Activated B cell treated with CpG ODN at 0.5 μM for 24 hours (primary cell): ENCODE measurements around the gene TMEM115. TPM values are rescaled to one million over a fixed set of nuclear protein-coding genes. Genes with fewer than 3 reads are reported as not detected.

ENCODE experiments used
- ATAC-seq: fragments of 200-7000 bp; cut with Tn5 transposase; one replicate; pipeline ENCODE4 v1.10.0; 2021; ENCODE audit warnings: low read depth, mild to moderate bottlenecking, moderate library complexity
- CTCF ChIA-PET: fragments of 350-600 bp; sonication (Branson Sonifier 250); formaldehyde crosslinking; loops from one replicate; lab custom pipeline; 2021; ENCODE audit warnings: antibody characterized with exemption; lab: Charles Lee
- POLR2A ChIA-PET: fragments of 350-600 bp; sonication (Branson Sonifier 250); formaldehyde crosslinking; loops from one replicate; lab custom pipeline; 2021; ENCODE audit warnings: antibody characterized with exemption; lab: Charles Lee
- DNase-seq: peaks from one replicate; pipeline ENCODE4 v3.0.0; 2022
- H3K27ac Mint-ChIP-seq: one replicate; pipeline ENCODE4 v1.8.0; 2020; ENCODE audit warnings: mixed read lengths
- H3K27me3 Mint-ChIP-seq: one replicate; pipeline ENCODE4 v1.8.0; 2021; ENCODE audit warnings: mixed read lengths
- H3K36me3 Mint-ChIP-seq: one replicate; pipeline ENCODE4 v1.8.0; 2021; ENCODE audit warnings: low read depth, mixed read lengths
- H3K4me1 Mint-ChIP-seq: one replicate; pipeline ENCODE4 v1.8.0; 2021; ENCODE audit warnings: mixed read lengths
- H3K4me3 Mint-ChIP-seq: one replicate; pipeline ENCODE4 v1.8.0; 2020; ENCODE audit warnings: mild to moderate bottlenecking, mixed read lengths
- H3K9me3 Mint-ChIP-seq: one replicate; pipeline ENCODE4 v1.8.0; 2020; ENCODE audit warnings: mixed read lengths
- CTCF ChIP-seq: fragments of 200-600 bp; IDR thresholded peaks from one replicate; pipeline ENCODE4 v1.8.0; 2022; ENCODE audit warnings: antibody characterized with exemption, mild to moderate bottlenecking
- intact Hi-C: fragments of 100-400 bp; cut with micrococcal nuclease; formaldehyde crosslinking; loops from one replicate; pipeline ENCODE4 v1.15.1; 2024
- total RNA-seq: library from RNA; stranded (reverse); gene quantifications from 2 replicates; pipeline ENCODE4 v1.2.3, GENCODE V29; 2022

TMEM115 gene
- total RNA-seq, 1 donor from 2014 or later: 19.6 TPM

- no peak for DNase-seq
- Mint-ChIP-seq H3K9me3 (no peaks in the 10 kb centered on the region), H3K27me3 (no peaks in the 10 kb centered on the region), H3K27ac (no peak overlapping the region), H3K4me1 (peaks cover 31% of the 10 kb centered on the region), H3K4me3 (peak overlapping the region; percentile 7), H3K36me3 (peaks cover 34% of the 10 kb centered on the region)
- intact Hi-C loops: no loop called here
- no peak for ATAC-seq
- ChIA-PET POLR2A (interaction anchor here (9.7 kb wide), 1 partner anchor 13 kb away, joined by 167 read pairs; the partner anchor contains the start of gene RASSF1), CTCF (interaction anchor here (2.2 kb wide), 1 partner anchor 12 kb away, joined by 9 read pairs; no protein-coding TSS in a partner anchor)
- no peak for TF ChIP-seq CTCF
Measured at GRCh38 chr3:50325113-50325480, 34.2 kb downstream of the TMEM115 start.

GRCh38 chr3:50324351-50325112 lies 34.8 kb downstream of the TMEM115 start:
- no peak overlapping the region for H3K27ac Mint-ChIP-seq
- peaks cover 36% of the 10 kb centered on the region for H3K4me1 Mint-ChIP-seq
- peak; percentile 58 for DNase-seq
- CTCF ChIA-PET: interaction anchor here (0.8 to 2.2 kb wide), 6 partner anchors 12 to 130 kb away, joined by 3 to 9 read pairs (median 4); partner anchors contain the start of genes HYAL3 and NAA80
- POLR2A ChIA-PET: interaction anchor here (0.9 to 9.7 kb wide), 3 partner anchors 10 to 25 kb away, joined by 4 to 167 read pairs (median 9); partner anchors contain the start of genes HYAL3, NAA80 and RASSF1
- peaks cover 30% of the 10 kb centered on the region for H3K36me3 Mint-ChIP-seq
- peak; percentile 27 for ATAC-seq
- no peak for TF ChIP-seq CTCF
- intact Hi-C loops: loop anchor here (1.0 to 5.0 kb wide), 4 partner anchors 50 to 1607 kb away; partner anchors contain the start of gene IP6K2
- peak overlapping the region; percentile 28 for H3K4me3 Mint-ChIP-seq
- no peaks in the 10 kb centered on the region for H3K27me3 Mint-ChIP-seq
- no peaks in the 10 kb centered on the region for H3K9me3 Mint-ChIP-seq

GRCh38 chr3:50323614-50324199 lies 35.6 kb downstream of the TMEM115 start:
- Mint-ChIP-seq H3K36me3 (peaks cover 26% of the 10 kb centered on the region), H3K27me3 (no peaks in the 10 kb centered on the region), H3K4me3 (no peak overlapping the region), H3K4me1 (peaks cover 41% of the 10 kb centered on the region), H3K9me3 (no peaks in the 10 kb centered on the region), H3K27ac (peak overlapping the region; percentile 7)
- no peak for TF ChIP-seq CTCF
- intact Hi-C loops: loop anchor here (1.0 to 5.0 kb wide), 4 partner anchors 49 to 1606 kb away; partner anchors contain the start of gene IP6K2
- POLR2A ChIA-PET: interaction anchor here (0.9 to 9.7 kb wide), 3 partner anchors 11 to 24 kb away, joined by 4 to 167 read pairs (median 9); partner anchors contain the start of genes HYAL3, NAA80 and RASSF1
- ATAC-seq (no peak), DNase-seq (no peak)
- CTCF ChIA-PET: interaction anchor here (0.8 to 2.5 kb wide), 8 partner anchors 8 to 130 kb away, joined by 3 to 9 read pairs (median 4); partner anchors contain the start of genes HYAL3 and NAA80

- no peaks in the 10 kb centered on the region for H3K9me3 Mint-ChIP-seq
- peaks cover 41% of the 10 kb centered on the region for H3K4me1 Mint-ChIP-seq
- ATAC-seq (no peak), DNase-seq (no peak)
- intact Hi-C loops: loop anchor here (5.0 kb wide), 1 partner anchor 1606 kb away; the partner anchor contains the start of gene IP6K2
- CTCF ChIA-PET: interaction anchor here (1.0 to 2.5 kb wide), 3 partner anchors 9 to 24 kb away, joined by 3 to 9 read pairs (median 8); partner anchors contain the start of genes HYAL3 and NAA80
- no peaks in the 10 kb centered on the region for H3K27me3 Mint-ChIP-seq
- peak overlapping the region; percentile 7 for H3K27ac Mint-ChIP-seq
- POLR2A ChIA-PET: interaction anchor here (1.6 to 9.7 kb wide), 3 partner anchors 15 to 25 kb away, joined by 9 to 167 read pairs (median 20); partner anchors contain the start of genes HYAL3, NAA80 and RASSF1
- TF ChIP-seq CTCF: no peak
- no peak overlapping the region for H3K4me3 Mint-ChIP-seq
- peaks cover 22% of the 10 kb centered on the region for H3K36me3 Mint-ChIP-seq
Measured at GRCh38 chr3:50323092-50323600, 36.2 kb downstream of the TMEM115 start.
